D341Med (cell line): ENCODE data around the gene NFIX.

Source experiments
- DNase-seq: peaks from one replicate; pipeline ENCODE4 v3.0.0; 2012; ENCODE audit warnings: low spot score

The NFIX gene

GRCh38 chr19:13104360-13104847 is 109.1 kb downstream of the NFIX start:
- peak; percentile 79 for DNase-seq

GRCh38 chr19:13104848-13105711 is 109.8 kb downstream of the NFIX start:
- no peak for DNase-seq

GRCh38 chr19:13109361-13110098 is 114.3 kb downstream of the NFIX start:
- no peak for DNase-seq

- no peak for DNase-seq
Observed at GRCh38 chr19:13110099-13110610, 114.9 kb downstream of the NFIX start.

GRCh38 chr19:13112555-13112954 is 117.3 kb downstream of the NFIX start:
- no peak for DNase-seq

- DNase-seq = no peak
Observed at GRCh38 chr19:13115936-13116281, 120.6 kb downstream of the NFIX start.

- peak; percentile 93 for DNase-seq
Observed at GRCh38 chr19:13116282-13117175, 121.3 kb downstream of the NFIX start, which contains the start of gene TRMT1. Gene TRMT1, minus strand, starts transcription at chr19:13116740. Its CDS starts 341 bp downstream, at chr19:13116399.

- DNase-seq = no peak
Observed at GRCh38 chr19:13117176-13117771, 122.0 kb downstream of the NFIX start.

GRCh38 chr19:13117772-13118423 is 122.6 kb downstream of the NFIX start, which contains the start of gene NACC1:
Gene NACC1, plus strand, starts transcription at chr19:13118264. Its CDS starts 16,944 bp downstream, at chr19:13135208.
- DNase-seq = peak; percentile 100

- DNase-seq = peak; percentile 64
Observed at GRCh38 chr19:13118424-13119193, 123.3 kb downstream of the NFIX start.

GRCh38 chr19:13119627-13120026 is 124.4 kb downstream of the NFIX start:
- DNase-seq = no peak

- no peak for DNase-seq
Observed at GRCh38 chr19:13120031-13120430, 124.8 kb downstream of the NFIX start.

GRCh38 chr19:13120817-13121216 is 125.5 kb downstream of the NFIX start:
- DNase-seq = no peak

- no peak for DNase-seq
Observed at GRCh38 chr19:13121551-13122274, 126.4 kb downstream of the NFIX start.

- no peak for DNase-seq
Observed at GRCh38 chr19:13122275-13122878, 127.1 kb downstream of the NFIX start.

- DNase-seq = no peak
Observed at GRCh38 chr19:13122980-13123957, 128.0 kb downstream of the NFIX start.

GRCh38 chr19:13127051-13127450 is 131.8 kb downstream of the NFIX start:
- no peak for DNase-seq
